ENCODE measurements around the gene INS. TPM values are rescaled to one million over a fixed set of nuclear protein-coding genes. Genes with fewer than 3 reads are reported as not detected.

INS gene
- total and polyA plus RNA-seq, 2 of the 13 experiments (the other 11 are each of a cell fraction or from before 2014, with no cell fraction given): not detected

- TF ChIP-seq ATRX (CRISPR knock-in tag; IDR thresholded peaks at IDR 0.05; ENCODE audit: borderline replicate concordance): no peak
- TF ChIP-seq MYC (CRISPR knock-in tag; IDR thresholded peaks at IDR 0.05; ENCODE audit: borderline replicate concordance): peak; percentile 45; the same call in 1 of the 2 replicates
- TF ChIP-seq ZNF18 (CRISPR knock-in tag; IDR thresholded peaks at IDR 0.05; ENCODE audit: insufficient replicate concordance): no peak
- 0 out of 2 replicates have a peak, but pooled peaks have one; percentile 65 for TF ChIP-seq ZNF234 (CRISPR knock-in tag; conservative IDR thresholded peaks at IDR 0.05)
- no peak for TF ChIP-seq ZNF609 (CRISPR knock-in tag; IDR thresholded peaks at IDR 0.05; ENCODE audit: borderline replicate concordance)
- TF ChIP-seq ZBTB10 (CRISPR knock-in tag; IDR thresholded peaks at IDR 0.05; ENCODE audit: borderline replicate concordance): no peak
- 0 out of 2 replicates have a peak, but pooled peaks have one; percentile 88 for TF ChIP-seq ZNF567 (CRISPR knock-in tag; IDR thresholded peaks at IDR 0.05; ENCODE audit: borderline replicate concordance)
- TF ChIP-seq ATF1 (CRISPR knock-in tag; IDR thresholded peaks at IDR 0.05): no peak
- no peak for TF ChIP-seq ZNF343 (CRISPR knock-in tag; IDR thresholded peaks at IDR 0.05)
- TF ChIP-seq KLF6 (CRISPR knock-in tag; IDR thresholded peaks at IDR 0.05): no peak
- TF ChIP-seq SOX6 (IDR thresholded peaks at IDR 0.05): no peak
- TF ChIP-seq SOX6 (CRISPR knock-in tag; IDR thresholded peaks at IDR 0.05): peak; percentile 40; the same call in 1 of the 2 replicates
- TF ChIP-seq KDM3A (CRISPR knock-in tag; IDR thresholded peaks at IDR 0.05; ENCODE audit: low read depth): no peak
- no peak for TF ChIP-seq ISX (CRISPR knock-in tag; conservative IDR thresholded peaks at IDR 0.05)
- TF ChIP-seq IKZF5 (CRISPR knock-in tag; IDR thresholded peaks at IDR 0.05): no peak
- TF ChIP-seq SRY (CRISPR knock-in tag; IDR thresholded peaks at IDR 0.05): 0 out of 2 replicates have a peak, but pooled peaks have one; percentile 41
- no peak for TF ChIP-seq EZH2 (conservative IDR thresholded peaks at IDR 0.05; ENCODE audit: low read depth, low read length)
Observed at GRCh38 chr11:2131371-2132236, 29.4 kb downstream of the INS start (continued).

All from HepG2 (cell line).